GM19240 (cell line): ENCODE results near the gene SYNPO2.

Experiments
- DNase-seq: peaks from one replicate; pipeline ENCODE4 v3.0.0; 2011; ENCODE audit warnings: low spot score; ENCODE audit not compliant: insufficient read length

Gene SYNPO2

GRCh38 chr4:118881512-118882146 lies 7.0 kb upstream of the SYNPO2 start:
- no peak for DNase-seq

- DNase-seq, result no peak
Observed at GRCh38 chr4:118883861-118884260, 4.8 kb upstream of the SYNPO2 start.

- DNase-seq, result no peak
Observed at GRCh38 chr4:118884716-118885115, 3.9 kb upstream of the SYNPO2 start.

GRCh38 chr4:118889312-118889691 lies 648 bp downstream of the SYNPO2 start:
- no peak for DNase-seq

GRCh38 chr4:118894034-118894433 lies 5.4 kb downstream of the SYNPO2 start:
- DNase-seq, result no peak

- DNase-seq, result no peak
Observed at GRCh38 chr4:118898221-118898620, 9.6 kb downstream of the SYNPO2 start.

GRCh38 chr4:118898684-118899138 lies 10.1 kb downstream of the SYNPO2 start:
- no peak for DNase-seq

- DNase-seq, result no peak
Observed at GRCh38 chr4:118904418-118904817, 15.8 kb downstream of the SYNPO2 start.

GRCh38 chr4:118904935-118905334 lies 16.3 kb downstream of the SYNPO2 start:
- no peak for DNase-seq

GRCh38 chr4:118905566-118905965 lies 16.9 kb downstream of the SYNPO2 start:
- no peak for DNase-seq

GRCh38 chr4:118909173-118909956 lies 20.7 kb downstream of the SYNPO2 start:
- no peak for DNase-seq

- no peak for DNase-seq
Observed at GRCh38 chr4:118910221-118910620, 21.6 kb downstream of the SYNPO2 start.

- DNase-seq, result no peak
Observed at GRCh38 chr4:118911238-118911703, 22.6 kb downstream of the SYNPO2 start.

GRCh38 chr4:118915468-118915867 lies 26.8 kb downstream of the SYNPO2 start:
- no peak for DNase-seq

GRCh38 chr4:118916691-118917289 lies 28.1 kb downstream of the SYNPO2 start:
- DNase-seq, result no peak

GRCh38 chr4:118917582-118917981 lies 28.9 kb downstream of the SYNPO2 start:
- no peak for DNase-seq

GRCh38 chr4:118918388-118918787 lies 29.7 kb downstream of the SYNPO2 start:
- no peak for DNase-seq

- no peak for DNase-seq
Observed at GRCh38 chr4:118920247-118920646, 31.6 kb downstream of the SYNPO2 start.

GRCh38 chr4:118921786-118922185 lies 33.1 kb downstream of the SYNPO2 start:
- DNase-seq, result no peak

- no peak for DNase-seq
Observed at GRCh38 chr4:118923891-118924290, 35.2 kb downstream of the SYNPO2 start.

- no peak for DNase-seq
Observed at GRCh38 chr4:118927974-118928373, 39.3 kb downstream of the SYNPO2 start.

GRCh38 chr4:118930255-118930654 lies 41.6 kb downstream of the SYNPO2 start:
- no peak for DNase-seq
